Measurements from ENCODE around the gene DLL1.

GRCh38 chr6:170306324-170307079, 15.6 kb upstream of the DLL1 start, which contains the start of gene FAM120B:
- no peak for TF ChIP-seq CTCF (IDR thresholded peaks at IDR 0.05 in 4 of 5, conservative IDR thresholded peaks at IDR 0.05 in 1 of 5)
- TF ChIP-seq POLR2A (IDR thresholded peaks at IDR 0.05), result peak; percentile 96 to 99

All from gastrocnemius medialis (tissue), 4 donors.